HG03280 (cell line): ENCODE measurements around the gene TOM1L2.
A peak's percentile ranks its signal among the peaks of the same experiment; 100 is the strongest.
"Not testable (repeated sequence)": the region's sequence is repeated elsewhere in the genome, so short reads cannot be mapped to it uniquely, and the experiment has no call there.

ENCODE experiments used
- ATAC-seq: cut with Tn5 transposase; IDR thresholded peaks from one replicate; pipeline ENCODE4 v1.9.1; 2021; ENCODE audit warnings: mild to moderate bottlenecking, moderate library complexity; ENCODE audit not compliant: unreplicated experiment

The TOM1L2 gene

DNA sequence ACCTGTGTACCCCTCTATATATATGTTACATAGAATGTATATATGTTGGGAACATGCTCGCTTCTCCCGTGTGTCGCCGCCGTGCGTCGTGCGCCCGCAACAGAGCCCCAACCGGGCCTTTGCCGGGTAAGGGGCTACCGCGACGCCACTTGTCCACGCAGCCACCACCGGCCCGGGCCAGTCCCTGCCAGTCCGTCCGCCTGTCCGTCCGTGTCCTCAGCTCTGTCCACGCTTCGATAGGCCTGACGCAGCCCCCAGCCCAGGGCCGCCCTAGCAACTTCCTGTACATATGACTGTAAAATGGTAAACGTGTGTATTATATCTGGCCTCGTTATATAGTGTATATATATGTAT lies 161.3 kb downstream of the TOM1L2 start:
- ATAC-seq: no peak

DNA sequence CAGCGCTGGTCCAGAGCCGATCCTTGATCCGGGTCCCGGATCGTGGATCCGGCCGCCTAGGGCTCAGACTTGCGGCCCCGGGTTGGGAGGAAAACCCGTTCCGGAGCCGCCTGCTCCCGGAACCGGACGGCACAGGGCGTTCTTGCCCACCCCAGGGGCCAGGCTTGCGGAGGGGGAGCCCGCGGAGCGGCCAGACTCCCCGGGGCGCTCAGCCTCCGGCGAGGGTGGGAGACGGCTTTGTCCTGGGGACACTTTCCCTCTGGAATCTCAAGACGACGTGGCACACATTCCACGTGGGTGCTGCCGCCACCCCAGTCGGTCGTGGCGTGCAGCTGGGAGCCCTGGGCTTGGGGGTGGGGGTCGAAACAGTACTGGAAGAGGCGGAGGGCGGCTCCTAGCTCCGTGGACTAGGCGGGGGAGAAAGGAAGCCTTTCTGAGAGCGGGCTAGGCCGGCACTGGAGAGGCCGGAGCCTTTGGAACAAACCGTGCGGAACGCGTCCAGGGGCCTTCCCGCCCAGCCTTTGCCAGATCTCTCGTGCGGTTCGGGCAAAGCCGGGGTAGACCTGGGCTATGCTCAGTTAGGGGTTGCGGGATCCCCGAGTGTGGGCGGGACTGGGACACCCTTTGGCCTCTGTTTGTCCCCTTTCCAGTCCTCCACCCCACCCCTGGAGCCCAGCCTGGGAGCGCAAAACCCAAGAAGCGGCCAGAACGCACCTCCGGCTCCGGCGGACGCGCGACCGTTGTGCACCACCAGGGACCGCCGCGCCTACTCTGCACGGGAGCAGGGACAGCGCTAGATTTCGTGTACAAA lies 161.9 kb downstream of the TOM1L2 start:
- ATAC-seq: no peak

DNA sequence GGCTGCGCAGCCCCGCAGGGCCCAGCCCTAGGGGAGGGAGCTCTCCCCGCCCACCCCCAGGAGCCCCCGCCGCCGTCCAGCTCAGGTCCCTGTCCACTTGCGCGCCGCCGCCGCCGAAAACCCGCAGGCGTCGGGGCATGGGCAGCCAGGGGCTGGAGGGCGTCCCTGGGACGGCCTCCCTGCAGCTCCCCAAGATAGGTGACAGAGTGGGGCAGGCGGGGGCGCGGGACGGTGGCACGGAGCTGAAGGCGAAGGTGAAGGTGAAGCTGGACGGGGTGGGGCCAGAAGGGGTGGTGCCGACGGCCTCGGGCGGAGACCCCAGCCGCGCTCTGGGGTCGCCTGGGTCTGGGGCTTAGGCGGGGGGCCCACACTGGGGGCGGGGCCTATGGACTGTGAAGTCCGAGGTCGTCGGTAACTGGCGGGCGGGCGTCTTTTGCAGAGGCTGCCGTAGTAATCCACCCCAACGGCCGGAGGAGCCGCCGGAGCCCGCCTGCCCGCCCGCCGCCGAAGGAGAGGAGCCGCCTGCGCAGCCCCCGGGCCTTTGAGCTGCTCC lies 162.6 kb downstream of the TOM1L2 start:
- ATAC-seq: no peak

DNA sequence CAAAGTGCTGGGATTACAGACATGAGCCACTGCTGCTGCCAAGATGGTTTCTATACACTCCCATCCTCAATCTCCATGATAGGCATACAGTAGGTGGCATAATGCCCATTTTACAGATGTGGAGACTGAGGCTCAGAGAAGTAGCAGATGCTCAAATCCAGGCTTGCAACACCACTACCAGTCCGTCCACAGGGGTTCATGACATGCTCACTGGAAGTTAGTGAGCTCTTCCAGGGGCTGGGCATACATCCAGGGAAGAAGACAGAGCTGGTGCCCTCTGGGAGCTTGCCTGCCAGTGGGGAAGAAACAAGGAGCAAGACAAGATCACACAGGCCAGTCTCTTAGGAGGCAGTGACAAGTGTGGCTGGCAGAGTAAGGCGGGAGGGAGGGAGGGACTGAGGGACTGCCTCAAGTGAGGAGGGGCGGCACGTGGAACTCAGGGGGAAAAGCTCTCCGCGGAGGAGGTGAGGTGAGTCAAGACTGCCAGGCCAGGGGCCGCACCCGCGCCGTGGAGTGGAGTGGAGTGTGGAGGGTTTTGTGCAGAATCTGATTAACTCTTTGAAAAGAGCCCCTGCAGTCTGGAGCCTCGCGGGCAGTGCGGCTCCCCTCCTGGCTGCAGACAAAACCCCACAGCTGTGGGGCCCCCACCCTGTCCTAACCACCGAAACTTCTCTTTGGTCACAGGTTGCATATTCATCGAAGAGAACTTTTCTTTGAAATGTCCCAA lies 163.3 kb downstream of the TOM1L2 start:
- ATAC-seq: peak; percentile 53

DNA sequence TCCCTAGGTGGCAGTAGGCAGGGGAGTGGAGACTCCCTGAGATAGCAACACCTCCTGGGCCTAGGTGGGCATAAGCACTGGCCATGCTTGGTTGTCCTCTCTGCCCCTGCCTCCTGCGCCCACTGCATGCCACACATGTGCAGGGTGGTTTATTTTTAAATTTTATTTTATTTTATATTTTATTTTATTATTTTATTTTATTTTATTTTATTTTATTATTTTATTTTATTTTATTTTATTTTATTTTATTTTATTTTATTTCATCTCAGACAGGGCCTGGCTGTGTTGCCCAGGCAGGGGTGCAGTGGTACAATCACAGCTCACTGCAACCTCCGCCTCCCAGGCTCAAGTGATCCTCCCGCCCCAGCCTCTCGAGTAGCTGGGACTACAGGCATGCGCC lies 164.0 kb downstream of the TOM1L2 start:
- not testable (repeated sequence) for ATAC-seq

DNA sequence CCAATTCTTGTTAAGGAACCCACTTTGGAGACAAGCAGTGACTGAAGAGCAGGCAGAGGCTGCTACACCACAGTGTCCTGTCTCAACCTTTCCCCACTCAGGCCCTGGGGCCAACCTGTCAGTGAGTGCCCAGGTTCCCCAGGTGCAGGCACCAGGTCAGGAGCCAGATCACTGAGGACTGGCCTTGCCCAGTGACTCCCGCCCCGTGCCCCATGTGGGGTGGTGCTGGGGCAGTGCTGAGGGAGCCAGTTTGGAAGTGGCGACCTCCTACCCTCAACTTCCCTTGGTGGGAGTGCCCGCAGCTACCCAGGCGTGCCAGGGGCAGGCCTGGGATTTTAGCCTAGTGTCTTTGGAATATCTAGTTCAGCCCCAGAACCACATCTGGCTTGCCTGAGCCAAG lies 164.8 kb downstream of the TOM1L2 start:
- no peak for ATAC-seq

DNA sequence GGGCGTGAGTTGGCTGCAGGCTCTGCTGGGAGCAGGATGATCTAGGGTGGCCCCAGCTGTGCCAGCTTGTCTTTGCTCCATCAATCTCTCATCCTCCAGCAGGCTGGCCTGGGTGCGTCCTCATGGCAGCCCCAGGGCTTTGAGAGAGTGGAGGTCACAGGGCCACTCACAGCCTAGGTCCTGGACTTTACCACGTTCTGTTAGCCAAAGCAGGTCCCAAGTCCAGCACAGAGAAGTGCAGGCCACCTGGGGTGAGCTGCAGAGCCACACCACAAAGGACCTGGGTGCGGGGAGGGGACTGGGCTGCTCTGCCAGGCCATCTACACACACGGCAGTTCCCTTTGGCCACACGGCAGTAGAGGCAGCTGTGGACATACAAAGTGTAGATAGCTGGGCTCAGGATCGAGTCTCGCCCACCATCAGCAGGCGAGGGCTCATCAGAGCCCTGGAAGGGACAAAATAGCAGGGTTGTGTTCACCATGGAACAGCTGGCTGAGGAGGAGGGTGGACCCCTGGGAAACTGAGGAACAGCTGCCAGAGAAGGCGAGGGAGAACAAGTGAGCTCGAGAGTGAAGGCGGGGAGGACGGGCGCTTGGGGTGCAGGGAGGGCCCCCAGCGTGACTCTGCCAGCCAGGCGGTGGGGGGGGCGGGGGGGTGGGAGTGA lies 165.5 kb downstream of the TOM1L2 start:
- ATAC-seq: no peak

DNA sequence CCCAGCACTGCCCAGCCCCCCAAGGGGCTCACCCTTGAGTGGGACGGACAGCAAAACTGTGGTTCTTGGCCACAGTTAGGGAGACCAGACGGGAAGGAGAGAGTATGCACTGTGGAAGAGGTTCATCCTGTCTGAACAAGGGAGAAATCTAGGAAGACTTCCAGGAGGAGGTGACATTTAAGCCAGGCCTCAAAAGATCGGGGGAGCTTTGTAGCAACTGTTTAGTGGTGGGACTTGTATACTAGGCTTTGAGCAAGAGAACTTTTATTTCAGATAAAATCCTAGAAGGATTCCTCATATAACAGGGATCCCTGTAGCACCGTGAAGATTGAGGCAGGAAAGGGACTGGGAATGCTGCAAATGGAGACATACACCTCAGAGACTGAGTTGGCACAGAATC lies 166.2 kb downstream of the TOM1L2 start:
- no peak for ATAC-seq

DNA sequence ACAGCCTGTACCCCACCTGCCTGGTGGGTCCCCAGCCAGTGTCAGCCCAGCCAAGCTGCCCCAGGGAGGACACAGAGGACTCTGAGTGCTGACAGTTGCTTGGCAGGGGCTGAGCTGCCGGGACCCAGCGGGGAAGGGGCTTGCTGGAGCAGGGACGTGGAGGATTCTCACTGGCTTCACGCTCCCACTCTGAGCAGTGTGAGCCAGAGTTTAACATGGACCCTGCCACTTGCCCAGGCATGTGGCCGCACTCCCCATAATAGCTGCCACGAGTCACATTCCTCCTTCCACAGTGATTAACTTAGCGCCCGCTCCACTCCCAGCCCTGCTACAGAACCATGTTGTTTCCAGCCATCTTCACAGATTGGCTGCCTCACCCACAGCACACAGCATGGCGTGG lies 166.6 kb downstream of the TOM1L2 start:
- no peak for ATAC-seq

DNA sequence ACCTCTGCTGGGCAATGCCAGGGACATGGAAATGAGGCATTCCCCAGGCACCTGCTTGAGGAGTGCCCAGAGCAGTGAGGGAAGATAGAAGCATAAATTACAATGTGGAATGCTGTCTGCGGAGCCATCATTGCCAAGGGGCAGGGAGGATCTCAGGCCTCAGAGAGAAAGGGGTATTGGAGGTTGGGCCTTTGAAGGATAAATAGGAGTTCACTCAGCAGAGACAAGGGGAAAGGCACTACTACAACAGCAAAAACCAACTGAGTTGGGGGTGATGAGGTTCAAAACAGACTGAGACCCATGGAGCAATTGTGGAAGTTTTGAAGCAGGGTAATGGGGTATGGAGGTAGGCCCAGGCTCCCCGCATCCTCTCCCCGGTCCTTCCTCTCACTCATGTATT lies 168.2 kb downstream of the TOM1L2 start:
- ATAC-seq: no peak

DNA sequence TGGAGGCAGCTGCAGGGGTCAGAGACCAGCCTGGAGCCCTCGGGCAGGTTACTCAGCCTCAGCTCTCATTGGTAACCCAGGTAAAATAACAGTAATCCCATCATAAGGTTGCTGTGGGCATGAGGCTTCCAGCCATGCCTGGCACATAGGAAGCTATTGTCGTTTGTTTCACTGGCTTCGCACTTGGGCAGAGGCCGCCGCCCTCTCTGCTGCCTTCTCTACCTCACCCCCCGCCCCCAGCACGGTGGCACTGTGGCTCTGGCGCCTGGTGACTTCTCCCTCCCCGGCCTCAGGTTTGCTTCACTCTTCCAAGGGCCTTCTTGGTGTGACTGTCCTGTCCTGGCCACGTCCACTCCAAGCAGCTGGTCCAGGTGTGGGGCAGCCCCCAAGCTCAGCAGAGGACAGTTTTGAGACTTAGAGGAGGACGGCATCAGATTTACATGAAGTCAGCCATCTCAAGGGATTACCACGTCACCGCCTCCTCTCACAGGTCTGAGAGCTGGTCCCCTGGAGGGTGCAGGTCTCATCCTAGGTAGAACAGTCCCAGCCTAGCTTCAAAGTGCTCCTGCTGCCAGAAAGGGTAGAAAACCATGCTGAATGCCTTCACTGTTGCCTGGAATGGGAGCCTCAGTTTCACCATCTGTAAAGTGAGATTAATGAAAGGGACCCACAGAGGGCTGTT lies 170.3 kb downstream of the TOM1L2 start:
- ATAC-seq: no peak

DNA sequence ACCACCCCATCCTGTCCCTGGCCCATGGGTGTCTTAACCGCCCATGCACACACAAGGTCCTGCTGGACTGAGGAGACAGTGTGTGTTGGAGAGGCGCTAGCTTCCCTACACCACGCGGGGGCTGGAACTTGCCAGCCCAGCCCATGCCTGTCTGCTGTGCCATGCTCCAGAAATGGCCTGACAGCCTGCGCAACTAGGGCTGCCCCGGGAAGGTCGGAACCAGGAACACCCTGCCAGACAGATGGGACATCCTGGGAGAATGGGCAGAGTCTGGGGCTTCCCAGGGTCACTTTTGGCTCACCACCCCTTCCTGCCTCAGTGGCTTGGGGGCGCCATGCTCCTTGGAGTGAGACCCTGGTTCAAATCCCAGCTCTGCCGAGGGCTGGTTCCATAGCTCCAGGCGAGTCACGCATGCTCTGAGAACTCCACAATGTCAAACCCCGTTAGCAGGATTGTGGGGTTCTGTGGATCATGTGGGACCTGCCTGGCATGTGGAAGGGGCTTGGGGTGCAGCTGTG lies 171.6 kb downstream of the TOM1L2 start:
- no peak for ATAC-seq

DNA sequence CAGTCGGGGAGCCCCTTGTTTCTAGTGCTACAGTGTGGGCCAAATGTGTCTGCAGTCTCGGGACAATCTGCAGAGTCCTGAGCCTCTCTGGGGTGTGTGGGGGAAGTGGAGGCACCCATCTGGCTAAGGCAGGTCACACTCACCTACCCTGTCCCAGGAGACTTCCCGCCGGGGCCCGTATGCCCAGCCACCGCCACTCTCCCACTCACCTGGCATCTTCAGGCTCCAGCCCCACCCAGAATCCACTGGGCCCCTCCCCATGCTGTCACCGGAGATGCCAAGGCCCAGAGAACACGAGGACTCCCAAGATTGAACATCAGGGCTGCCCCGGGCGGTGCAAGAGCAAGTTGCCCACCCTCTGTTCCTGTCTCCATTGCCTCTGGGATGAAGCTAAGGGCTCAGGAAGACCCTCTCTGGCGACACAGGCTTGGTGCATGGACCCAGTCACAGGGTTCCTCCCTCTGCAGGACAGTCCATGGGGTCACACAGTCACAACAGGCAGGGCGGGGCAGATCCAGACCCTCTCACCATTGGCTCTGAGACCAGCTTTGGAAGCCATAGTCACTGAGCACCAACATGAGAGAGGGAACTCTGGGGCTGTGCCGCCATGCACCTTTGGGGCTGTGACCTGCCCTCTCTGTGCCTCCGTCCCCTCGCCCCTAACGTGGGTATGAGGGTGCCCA lies 173.5 kb downstream of the TOM1L2 start:
- no peak for ATAC-seq

DNA sequence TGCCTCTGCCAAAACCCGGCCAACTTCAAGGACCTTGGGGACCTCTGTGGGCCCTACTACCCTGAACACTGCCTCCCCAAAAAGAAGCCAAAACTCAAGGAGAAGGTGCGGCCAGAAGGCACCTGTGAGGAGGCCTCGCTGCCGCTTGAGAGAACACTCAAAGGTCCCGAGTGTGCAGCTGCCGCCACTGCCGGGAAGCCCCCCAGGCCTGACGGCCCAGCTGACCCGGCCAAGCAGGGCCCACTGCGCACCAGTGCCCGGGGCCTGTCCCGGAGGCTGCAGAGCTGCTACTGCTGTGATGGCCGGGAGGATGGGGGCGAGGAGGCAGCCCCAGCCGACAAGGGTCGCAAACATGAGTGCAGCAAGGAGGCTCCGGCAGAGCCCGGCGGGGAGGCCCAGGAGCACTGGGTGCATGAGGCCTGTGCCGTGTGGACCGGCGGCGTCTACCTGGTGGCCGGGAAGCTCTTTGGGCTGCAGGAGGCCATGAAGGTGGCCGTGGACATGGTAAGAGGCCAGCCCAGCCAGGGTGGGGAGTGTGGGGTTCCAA lies 174.1 kb downstream of the TOM1L2 start:
- ATAC-seq: no peak

DNA sequence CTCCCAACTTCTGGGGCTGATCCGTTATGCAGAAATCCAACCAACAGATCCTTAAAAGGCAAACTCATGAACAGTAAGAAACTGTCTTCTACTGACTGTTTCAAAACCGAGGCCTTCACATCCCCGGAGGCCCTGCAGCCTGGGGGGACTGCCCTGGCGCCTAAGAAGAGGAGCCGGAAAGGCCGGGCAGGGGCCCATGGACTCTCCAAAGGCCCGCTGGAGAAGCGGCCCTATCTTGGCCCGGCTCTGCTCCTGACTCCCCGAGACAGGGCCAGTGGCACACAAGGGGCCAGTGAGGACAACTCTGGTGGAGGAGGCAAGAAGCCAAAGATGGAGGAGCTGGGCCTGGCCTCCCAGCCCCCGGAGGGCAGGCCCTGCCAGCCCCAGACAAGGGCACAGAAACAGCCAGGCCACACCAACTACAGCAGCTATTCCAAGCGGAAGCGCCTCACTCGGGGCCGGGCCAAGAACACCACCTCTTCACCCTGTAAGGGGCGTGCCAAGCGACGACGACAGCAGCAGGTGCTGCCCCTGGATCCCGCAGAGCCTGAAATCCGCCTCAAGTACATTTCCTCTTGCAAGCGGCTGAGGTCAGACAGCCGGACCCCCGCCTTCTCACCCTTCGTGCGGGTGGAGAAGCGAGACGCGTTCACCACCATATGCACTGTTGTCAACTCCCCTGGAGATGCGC lies 174.9 kb downstream of the TOM1L2 start:
- ATAC-seq: no peak

DNA sequence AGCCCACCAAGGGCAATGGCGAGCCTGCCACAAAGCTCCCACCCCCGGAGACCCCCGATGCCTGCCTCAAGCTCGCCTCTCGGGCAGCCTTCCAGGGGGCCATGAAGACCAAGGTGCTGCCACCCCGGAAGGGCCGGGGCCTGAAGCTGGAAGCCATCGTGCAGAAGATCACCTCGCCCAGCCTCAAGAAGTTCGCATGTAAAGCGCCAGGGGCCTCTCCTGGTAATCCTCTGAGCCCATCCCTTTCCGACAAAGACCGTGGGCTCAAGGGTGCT lies 175.5 kb downstream of the TOM1L2 start:
- ATAC-seq: no peak

DNA sequence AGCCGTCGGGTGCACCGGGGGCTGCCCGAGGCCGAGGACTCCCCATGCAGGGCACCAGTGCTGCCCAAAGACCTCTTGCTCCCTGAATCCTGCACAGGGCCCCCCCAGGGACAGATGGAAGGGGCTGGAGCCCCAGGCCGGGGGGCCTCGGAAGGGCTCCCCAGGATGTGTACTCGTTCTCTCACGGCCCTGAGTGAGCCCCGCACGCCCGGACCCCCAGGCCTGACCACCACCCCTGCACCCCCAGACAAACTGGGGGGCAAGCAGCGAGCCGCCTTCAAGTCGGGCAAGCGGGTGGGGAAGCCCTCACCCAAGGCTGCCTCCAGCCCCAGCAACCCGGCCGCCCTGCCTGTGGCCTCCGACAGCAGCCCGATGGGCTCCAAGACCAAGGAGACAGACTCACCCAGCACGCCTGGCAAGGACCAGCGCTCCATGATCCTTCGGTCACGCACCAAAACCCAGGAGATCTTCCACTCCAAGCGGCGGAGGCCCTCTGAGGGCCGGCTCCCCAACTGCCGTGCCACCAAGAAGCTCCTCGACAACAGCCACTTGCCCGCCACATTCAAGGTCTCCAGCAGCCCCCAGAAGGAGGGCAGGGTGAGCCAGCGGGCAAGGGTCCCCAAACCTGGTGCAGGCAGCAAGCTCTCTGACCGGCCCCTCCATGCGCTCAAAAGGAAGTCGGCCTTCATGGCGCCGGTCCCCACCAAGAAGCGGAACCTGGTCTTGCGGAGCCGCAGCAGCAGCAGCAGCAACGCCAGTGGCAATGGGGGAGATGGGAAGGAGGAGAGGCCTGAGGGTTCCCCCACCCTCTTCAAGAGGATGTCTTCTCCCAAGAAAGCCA lies 176.0 kb downstream of the TOM1L2 start:
- ATAC-seq: no peak

DNA sequence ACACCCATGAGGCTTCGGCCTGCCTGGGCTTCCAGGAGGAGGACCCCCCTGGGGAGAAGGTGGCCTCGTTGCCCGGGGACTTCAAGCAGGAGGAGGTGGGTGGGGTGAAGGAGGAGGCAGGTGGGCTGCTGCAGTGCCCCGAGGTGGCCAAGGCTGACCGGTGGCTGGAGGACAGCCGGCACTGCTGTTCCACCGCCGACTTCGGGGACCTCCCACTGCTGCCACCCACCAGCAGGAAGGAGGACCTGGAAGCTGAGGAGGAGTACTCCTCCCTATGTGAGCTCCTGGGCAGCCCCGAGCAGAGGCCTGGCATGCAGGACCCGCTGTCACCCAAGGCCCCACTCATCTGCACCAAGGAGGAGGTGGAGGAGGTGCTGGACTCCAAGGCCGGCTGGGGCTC lies 176.9 kb downstream of the TOM1L2 start:
- no peak for ATAC-seq

DNA sequence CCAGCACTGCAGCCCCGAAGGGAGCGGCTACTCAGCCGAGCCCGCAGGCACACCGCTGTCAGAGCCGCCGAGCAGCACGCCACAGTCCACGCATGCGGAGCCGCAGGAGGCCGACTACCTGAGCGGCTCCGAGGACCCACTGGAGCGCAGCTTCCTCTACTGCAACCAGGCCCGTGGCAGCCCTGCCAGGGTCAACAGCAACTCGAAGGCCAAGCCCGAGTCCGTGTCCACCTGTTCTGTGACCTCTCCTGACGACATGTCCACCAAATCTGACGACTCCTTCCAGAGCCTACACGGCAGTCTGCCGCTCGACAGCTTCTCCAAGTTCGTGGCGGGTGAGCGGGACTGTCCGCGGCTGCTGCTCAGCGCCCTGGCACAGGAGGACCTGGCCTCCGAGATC lies 177.8 kb downstream of the TOM1L2 start:
- no peak for ATAC-seq
